Mucosa of stomach (tissue), 1 donor: ENCODE data around the gene RAB10.

ENCODE experiments used
- H3K27me3 ChIP-seq: one replicate; pipeline ENCODE4 v1.7.0; 2013; ENCODE audit warnings: mild to moderate bottlenecking, low read length; ENCODE audit not compliant: control insufficient read depth, insufficient read depth
- H3K36me3 ChIP-seq: one replicate; pipeline ENCODE4 v1.7.0; 2013; ENCODE audit warnings: low read length; ENCODE audit not compliant: control insufficient read depth, insufficient read depth
- H3K4me1 ChIP-seq: one replicate; pipeline ENCODE4 v1.7.0; 2013; ENCODE audit warnings: mild to moderate bottlenecking, low read length; ENCODE audit not compliant: control insufficient read depth, insufficient read depth
- H3K4me3 ChIP-seq: one replicate; pipeline ENCODE4 v1.7.0; 2013; ENCODE audit warnings: low read length
- H3K9ac ChIP-seq: one replicate; pipeline ENCODE4 v1.7.0; 2013; ENCODE audit warnings: mild to moderate bottlenecking, low read length, moderate library complexity
- H3K9me3 ChIP-seq: one replicate; pipeline ENCODE4 v1.7.0; 2013; ENCODE audit warnings: mild to moderate bottlenecking, low read length, moderate library complexity; ENCODE audit not compliant: control insufficient read depth
- donor health status: Pancreatic carcinoma.

The RAB10 gene

GRCh38 chr2:26172189-26172870 is 138.4 kb downstream of the RAB10 start:
- H3K4me1 ChIP-seq: no peaks in the 10 kb centered on the region
- no peak overlapping the region for H3K4me3 ChIP-seq
- no peaks in the 10 kb centered on the region for H3K9me3 ChIP-seq
- H3K27me3 ChIP-seq: peaks cover 37% of the 10 kb centered on the region
- H3K9ac ChIP-seq: no peak overlapping the region
- no peaks in the 10 kb centered on the region for H3K36me3 ChIP-seq

- Histone ChIP-seq H3K4me1 (no peaks in the 10 kb centered on the region), H3K9ac (no peak within 1 kb of the TSS), H3K4me3 (no peak within 1 kb of the TSS), H3K36me3 (no peaks in the 10 kb centered on the region), H3K27me3 (peaks cover 39% of the 10 kb centered on the region), H3K9me3 (no peaks in the 10 kb centered on the region)
These were observed 139.2 kb downstream of the RAB10 start, which contains the start of gene GAREM2 for GRCh38 chr2:26172871-26173775. TSS of gene GAREM2 (plus strand) at chr2:26173088. CDS start at chr2:26173221, 133 bp downstream.

DNA sequence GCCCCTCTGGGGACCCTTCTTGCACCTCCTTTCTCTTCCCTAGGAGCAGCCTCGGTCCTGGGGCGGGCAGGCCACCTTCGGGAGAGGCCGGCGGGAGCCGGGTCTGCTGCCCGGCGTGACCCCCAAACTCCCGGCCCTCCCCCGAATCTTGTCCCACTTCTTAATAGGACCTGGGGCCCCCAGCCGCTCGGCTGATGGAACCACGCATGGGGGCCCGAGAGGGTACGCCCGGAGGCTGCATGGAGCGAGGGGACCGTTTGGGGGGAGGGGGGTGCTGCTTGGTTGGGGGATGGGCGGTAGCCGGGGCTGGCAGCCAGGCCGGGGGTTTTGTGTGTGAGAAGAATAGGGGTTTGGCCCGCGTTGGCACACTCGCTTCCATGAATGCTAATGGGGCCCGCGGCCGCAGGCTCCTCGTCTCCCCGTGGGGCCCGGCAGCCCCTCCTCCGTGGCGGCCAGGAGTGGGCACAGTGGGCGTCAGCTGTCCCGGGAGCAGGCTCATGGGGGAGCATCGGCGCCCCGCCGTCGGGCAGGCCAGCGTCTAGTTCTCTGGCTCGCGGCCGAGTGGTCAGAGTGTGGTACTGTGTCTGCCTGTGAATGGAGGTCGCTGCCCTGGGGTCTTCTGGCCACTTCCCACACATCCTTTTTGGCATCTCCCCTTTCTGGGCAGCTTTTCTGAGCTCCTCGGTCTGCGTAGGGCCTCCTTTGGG is 140.0 kb downstream of the RAB10 start:
- peaks cover 39% of the 10 kb centered on the region for H3K27me3 ChIP-seq
- no peaks in the 10 kb centered on the region for H3K36me3 ChIP-seq
- no peak overlapping the region for H3K4me3 ChIP-seq
- H3K9ac ChIP-seq: no peak overlapping the region
- no peaks in the 10 kb centered on the region for H3K9me3 ChIP-seq
- no peaks in the 10 kb centered on the region for H3K4me1 ChIP-seq

DNA sequence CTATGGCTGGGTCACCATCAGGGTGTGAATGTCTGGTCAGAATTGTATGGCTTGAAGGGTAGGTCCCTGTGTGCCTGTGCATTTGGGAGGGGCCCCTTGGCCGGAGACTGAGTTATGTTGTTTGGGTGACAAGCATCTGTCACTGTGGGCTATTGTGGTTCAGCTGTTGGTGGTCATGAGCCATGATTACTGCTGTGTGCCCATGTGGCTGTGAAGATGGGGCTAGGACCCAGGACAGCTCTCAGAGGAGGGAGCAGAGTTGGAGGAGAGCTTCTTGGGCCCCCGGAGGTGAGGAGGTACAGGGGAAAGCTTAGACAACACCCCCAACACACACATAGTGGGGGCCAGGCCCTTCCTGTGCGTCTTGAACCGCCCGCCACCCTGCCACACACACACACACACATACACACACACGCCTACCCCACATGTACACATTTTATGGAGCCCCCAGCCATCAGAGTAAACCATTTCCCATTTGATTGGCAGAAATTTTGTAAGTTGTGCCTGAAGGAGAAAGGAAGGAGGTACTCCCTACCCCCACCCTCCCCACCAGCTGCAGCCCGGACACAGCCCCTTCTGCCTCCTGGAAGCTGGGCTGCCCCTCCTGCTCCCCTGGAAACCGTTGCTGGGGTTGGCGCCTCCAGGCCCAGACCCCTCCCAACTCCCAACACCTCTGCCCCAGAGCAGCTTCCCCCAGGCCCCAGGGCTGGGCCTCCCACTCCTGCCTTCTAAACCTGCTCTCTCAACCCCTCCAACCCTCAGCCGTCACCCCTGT is 141.0 kb downstream of the RAB10 start:
- Histone ChIP-seq H3K9me3 (no peaks in the 10 kb centered on the region), H3K9ac (no peak overlapping the region), H3K4me1 (peaks cover 6% of the 10 kb centered on the region), H3K4me3 (no peak overlapping the region), H3K36me3 (no peaks in the 10 kb centered on the region), H3K27me3 (peaks cover 46% of the 10 kb centered on the region)

DNA sequence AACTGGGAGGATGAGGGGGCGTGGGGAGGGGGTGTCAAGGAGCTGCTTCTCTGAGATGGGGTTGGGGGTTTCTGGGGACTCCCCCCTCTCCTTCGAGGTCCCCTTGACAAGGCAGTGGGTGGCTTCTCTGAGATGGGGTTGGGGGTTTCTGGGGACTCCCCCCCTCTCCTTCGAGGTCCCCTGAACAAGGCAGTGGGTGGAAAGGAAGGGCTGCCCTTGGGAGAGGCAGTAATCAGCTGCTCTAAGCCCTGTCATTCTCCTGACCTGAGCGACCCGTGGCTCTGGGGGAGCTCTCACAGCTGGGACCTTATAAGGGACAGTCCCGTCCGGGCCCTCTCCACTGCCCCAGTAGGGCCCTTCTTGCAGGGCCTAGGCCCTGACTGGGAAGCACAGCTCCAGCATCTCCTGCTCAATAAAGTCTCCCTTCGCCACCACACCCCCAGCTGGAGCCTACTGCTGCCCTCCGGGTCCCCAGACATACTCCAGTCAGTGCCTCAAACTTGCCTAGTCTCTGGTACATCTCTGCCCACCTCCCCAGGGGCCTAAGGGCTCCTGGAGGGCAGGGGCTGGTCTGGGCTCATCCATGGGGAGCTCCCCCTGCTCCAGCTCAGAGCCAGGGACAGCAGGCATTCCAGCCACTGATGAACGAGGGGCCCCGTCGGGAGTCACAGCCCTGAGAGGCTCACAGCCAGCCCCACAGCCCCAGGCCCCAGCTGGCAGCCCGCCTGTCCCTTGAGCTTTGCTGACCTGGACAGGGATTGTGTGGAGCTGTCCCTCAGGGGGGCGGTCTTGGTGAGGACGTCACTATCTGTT is 141.8 kb downstream of the RAB10 start:
- Histone ChIP-seq H3K9me3 (no peaks in the 10 kb centered on the region), H3K27me3 (peaks cover 46% of the 10 kb centered on the region), H3K9ac (no peak overlapping the region), H3K4me3 (no peak overlapping the region), H3K36me3 (no peaks in the 10 kb centered on the region), H3K4me1 (peaks cover 6% of the 10 kb centered on the region)

DNA sequence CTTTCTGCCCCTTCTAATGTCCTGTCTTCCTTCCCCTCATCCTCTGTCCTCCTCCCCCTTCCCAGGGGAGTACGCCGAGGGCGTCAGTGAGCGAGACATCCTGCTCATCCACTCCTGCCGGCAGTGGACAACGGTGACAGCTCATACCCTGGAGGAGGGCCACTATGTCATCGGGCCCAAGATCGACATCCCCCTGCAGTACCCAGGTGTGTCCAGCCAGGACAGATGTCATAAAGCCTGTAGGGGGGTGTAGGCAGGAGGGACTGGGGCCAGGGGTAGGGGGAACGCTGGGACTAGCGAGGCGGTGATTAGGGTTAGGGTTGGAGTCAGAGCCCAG is 142.4 kb downstream of the RAB10 start:
- H3K36me3 ChIP-seq: no peaks in the 10 kb centered on the region
- no peak overlapping the region for H3K4me3 ChIP-seq
- peaks cover 6% of the 10 kb centered on the region for H3K4me1 ChIP-seq
- no peaks in the 10 kb centered on the region for H3K9me3 ChIP-seq
- no peak overlapping the region for H3K9ac ChIP-seq
- H3K27me3 ChIP-seq: peaks cover 46% of the 10 kb centered on the region

DNA sequence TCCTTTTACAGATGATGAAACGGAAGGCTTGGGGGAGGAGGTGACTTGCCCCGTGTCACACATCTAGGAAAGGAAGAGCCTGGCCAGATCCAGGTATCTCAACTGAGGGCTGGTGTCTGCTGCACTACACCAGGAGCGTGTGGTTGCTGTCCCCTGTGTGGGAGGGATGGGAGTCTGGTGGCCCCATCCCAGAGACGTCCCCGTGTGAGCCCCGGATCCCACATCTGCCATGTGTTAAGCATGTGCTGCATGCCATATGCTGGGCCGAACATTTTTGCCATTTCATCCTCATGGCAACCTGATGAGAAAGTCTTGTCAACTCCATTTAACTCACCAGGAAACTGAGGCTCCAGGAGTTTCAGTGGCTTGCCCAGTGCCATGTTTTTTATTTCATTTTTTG is 143.2 kb downstream of the RAB10 start:
- Histone ChIP-seq H3K4me3 (no peak overlapping the region), H3K27me3 (peaks cover 44% of the 10 kb centered on the region), H3K9ac (no peak overlapping the region), H3K4me1 (peaks cover 6% of the 10 kb centered on the region), H3K9me3 (no peaks in the 10 kb centered on the region), H3K36me3 (no peaks in the 10 kb centered on the region)

DNA sequence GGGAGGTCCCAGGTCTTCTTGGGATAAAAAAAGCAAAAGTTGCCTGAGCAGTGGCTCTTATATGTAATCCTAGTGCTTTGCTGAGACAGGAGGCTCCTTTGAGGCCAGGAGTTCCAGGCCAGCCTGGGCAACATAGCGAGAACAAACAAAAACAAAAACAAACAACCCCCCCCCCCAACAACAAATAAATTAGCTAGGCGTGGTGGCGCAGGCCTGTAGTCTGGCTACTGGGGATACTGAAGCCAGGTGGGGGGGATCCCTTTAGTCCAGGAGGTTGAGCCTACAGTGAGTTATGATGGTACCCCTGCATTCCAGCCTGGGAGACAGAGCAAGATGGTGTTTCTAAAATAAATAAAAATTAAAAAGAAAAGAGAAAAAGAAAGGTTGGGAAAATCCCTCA is 144.4 kb downstream of the RAB10 start:
- H3K4me1 ChIP-seq: peaks cover 6% of the 10 kb centered on the region

DNA sequence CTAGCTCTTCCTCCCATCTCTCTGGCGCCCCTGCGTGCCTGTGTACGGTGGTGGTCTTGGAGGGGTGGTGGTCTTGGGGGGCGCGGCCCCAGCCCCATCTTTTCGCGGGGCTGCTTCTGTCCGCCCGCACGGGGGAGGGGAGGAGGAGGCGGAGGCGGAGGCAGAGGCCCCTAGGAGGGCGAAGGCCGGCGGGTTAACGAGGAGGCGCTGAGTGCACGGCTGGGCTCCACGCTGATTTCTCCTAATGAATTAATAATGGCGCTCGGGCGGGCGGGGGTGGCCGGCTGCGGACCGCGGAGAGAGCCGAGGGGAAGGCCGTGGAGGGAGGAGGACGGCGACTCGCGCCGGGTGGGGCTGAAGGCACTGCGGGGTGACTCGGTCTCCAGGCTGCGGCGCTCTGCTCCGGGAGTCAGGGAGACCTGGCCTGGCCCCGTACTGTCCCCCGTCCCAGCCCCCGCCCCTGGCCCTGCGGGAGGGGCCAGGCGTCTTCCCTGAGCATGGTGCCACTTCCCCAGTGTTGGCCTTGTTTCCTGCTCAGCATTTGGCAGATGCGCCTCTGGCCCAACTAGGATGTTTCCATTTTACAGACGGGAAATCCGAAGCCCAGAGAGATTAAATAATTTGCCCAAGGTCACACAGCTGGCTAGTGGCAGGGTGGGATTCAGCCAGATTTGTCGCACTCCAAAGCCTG is 145.0 kb downstream of the RAB10 start:
- Histone ChIP-seq H3K9ac (peak overlapping the region; percentile 1), H3K4me3 (no peak overlapping the region), H3K36me3 (no peaks in the 10 kb centered on the region), H3K9me3 (no peaks in the 10 kb centered on the region), H3K4me1 (peaks cover 6% of the 10 kb centered on the region), H3K27me3 (peaks cover 32% of the 10 kb centered on the region)

More for the DNA sequence above, 144.4 kb downstream of the RAB10 start:
- H3K36me3 ChIP-seq: no peaks in the 10 kb centered on the region
- no peak overlapping the region for H3K4me3 ChIP-seq
- H3K9me3 ChIP-seq: no peaks in the 10 kb centered on the region
- H3K27me3 ChIP-seq: peaks cover 38% of the 10 kb centered on the region
- no peak overlapping the region for H3K9ac ChIP-seq

DNA sequence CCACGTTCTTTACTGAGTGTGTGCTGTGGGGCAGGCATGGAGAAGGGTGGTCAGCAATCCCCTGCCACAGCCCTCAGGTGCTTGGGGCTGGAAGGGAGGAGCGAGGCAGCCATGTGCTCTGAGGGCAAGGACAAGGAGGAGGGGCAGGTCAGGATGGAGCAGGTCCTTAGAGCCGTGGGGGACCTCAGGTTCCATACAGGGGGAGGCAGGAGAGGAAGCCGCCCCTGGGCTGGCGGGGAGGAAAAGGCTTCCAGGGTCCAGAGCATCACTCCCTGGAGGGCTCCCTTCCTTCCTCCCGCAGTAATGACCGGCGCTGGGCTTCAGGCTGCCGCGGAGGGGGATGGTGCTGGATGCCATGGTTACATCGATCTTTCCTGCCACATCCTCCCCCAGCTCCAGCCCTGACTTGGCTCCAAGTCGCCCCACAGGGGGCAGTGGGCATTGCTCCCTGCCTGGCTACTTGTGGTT is 145.6 kb downstream of the RAB10 start:
- H3K27me3 ChIP-seq: peaks cover 26% of the 10 kb centered on the region
- H3K4me1 ChIP-seq: peaks cover 6% of the 10 kb centered on the region
- H3K9ac ChIP-seq: peak overlapping the region; percentile 1
- no peaks in the 10 kb centered on the region for H3K36me3 ChIP-seq
- no peaks in the 10 kb centered on the region for H3K9me3 ChIP-seq
- H3K4me3 ChIP-seq: no peak overlapping the region
